Measurements from ENCODE around the gene MRAP.

Gene MRAP

DNA sequence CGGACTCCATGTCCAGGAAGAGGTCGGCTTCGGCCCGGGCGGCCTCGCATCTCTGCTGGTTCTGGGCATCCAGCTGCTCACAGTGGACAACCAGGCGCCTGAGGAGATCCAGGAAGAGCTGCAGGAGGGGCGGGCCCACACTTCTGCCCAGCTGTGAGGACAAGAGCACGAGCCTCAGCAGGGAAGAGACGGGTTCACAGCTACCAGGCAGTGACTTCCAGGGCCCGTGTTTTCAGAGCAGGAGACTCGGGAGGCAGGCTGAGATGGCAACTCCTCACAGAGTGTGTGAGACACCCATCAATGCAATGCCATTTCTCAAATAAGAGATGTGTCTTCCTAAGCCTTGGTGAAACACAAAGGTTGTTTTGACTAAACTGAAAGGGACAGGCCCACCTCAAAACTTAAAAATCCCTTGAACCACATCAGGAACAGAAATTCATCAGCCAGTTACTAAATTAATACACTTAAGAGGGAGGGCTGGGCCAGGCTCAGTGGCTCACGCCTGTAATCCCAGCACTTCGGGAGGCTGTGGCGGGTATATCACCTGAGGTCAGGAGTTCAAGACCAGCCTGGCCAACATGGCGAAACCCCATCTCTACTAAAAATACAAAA lies 50.8 kb downstream of the MRAP start:
- no peak for DNase-seq (ENCODE audit: low read depth)

DNA sequence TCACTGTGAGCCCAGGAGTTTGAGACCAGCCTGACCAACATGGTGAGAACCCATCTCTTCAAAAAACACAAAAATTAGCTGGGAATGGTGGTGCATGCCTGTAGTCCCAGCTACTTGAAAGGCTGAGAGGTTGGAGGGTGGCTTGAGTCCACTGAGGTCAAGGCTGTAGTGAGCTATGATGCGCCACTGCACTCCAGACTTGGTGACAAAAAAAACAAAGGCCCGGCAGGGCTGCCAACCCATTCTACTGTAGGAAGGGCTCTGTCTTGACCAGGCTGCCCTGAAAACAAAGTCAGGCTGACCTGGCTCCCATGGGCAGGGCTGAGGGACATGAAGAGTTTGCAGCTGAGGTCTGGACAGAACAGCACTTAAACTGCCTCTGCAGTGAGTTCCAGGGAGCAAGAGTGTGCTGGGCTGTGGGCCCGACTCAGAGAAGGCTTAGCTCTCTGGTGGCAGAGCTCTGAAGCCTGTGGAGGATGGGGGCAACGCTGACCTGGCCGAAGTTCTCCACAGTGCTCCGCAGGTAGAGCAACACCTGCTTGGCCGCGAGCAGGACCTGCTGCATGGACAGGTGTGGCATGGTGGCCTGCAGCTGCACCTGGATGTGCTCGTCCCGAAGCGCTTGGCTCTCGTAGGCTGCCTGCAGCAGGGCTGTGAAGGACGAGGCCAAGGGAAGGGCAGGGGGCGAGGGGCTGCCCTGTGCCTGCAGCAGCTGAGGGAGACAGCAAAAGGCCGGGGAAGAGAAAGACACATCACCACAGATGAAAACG lies 51.7 kb downstream of the MRAP start:
- DNase-seq (ENCODE audit: low read depth): no peak

DNA sequence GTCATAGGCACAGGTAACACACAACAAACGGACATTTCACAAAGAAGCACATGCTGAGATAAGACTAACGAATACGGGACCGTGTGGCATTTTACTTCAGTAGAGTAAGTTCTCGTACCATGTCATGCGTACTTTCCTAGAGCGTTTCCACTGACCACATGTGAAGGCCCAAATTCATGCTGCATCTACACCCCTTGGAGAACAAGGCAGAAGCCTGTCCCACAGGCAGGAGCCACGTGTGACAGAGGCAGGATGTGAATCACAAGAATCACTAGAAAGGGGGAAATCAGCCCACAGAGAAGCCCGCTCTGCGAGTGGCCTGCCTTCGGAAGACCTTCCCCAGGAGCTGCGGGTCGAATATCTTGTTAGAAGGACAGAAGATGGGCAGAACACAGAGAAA lies 52.3 kb downstream of the MRAP start:
- no peak for DNase-seq (ENCODE audit: low read depth)

DNA sequence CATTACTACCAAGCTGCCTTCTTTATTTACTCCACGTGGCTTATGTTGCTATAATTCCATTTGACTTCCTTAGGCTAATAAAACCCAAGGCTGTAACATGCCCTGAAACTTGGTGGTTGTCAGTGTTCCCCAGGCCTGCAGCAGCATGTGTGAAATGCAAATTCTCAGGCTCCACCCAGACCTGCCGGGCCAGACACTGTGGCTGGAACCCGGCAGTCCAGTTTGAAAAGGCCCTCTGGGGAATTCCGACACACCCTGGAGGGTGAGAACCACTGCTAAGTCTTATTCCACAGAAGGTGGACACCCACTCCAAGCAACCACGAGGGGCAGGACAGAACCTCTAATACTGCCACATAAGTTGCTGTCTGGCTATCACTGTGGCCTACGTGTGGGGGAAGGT lies 52.8 kb downstream of the MRAP start:
- no peak for DNase-seq (ENCODE audit: low read depth)

GRCh38 chr21:32352526-32352925 lies 53.9 kb downstream of the MRAP start:
- DNase-seq (ENCODE audit: low read depth): no peak

DNA sequence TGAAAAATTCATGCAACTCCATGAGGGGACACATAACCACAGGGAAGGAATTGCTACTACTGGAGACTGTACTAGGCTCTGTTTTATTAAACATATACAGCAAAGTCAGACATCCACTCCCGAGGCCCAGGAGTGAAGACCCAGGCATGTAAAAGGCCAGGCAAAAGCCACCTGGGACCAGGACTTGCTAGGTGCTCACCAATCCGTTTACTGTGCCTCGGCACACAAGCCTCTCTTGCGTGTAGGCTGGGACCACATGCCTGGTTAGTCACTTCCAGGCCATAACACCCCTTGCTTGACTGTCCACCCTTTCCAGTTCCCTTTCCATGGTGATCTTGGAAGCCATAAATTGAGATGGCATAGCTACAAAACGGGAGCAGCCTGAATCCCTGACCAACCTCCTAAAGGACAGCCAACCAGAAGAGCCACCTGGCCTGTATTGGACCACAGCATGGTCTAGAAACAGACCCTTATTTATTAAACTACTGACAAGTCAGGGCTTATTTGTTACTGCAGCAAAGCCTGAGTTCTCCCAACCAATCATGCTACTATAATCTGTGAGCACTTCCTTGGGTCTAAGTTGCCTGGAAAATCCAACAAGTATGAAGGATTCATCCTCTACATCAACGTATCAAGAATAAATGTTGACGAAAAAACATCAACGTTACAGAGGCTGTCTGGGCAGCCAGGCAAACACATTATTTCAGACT lies 54.5 kb downstream of the MRAP start:
- no peak for DNase-seq (ENCODE audit: low read depth)

DNA sequence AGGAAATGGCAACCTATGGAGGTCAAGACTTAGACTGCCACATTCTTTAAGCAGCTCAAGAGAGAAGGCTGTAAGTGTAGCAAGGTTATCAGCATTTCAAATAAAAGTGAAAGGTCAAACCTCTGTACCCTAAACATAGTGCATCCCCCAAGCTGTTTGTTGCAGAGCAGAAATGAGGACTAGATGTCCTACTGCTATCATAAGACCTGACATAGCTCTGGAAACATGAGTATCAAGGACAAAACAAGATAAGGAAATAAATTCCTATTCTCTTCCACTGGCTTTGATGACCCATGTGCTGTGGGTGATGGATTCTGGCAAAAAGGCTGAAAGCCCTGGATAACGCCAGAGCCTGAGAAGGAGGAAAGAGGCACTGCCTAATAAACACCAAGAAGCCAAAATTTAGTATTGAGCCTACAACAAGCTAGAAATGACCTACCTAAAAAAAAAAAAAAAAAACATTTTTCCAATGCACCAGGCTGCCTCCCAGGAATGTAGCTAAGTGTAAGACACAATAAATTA lies 58.3 kb downstream of the MRAP start:
- DNase-seq (ENCODE audit: low read depth): no peak

DNA sequence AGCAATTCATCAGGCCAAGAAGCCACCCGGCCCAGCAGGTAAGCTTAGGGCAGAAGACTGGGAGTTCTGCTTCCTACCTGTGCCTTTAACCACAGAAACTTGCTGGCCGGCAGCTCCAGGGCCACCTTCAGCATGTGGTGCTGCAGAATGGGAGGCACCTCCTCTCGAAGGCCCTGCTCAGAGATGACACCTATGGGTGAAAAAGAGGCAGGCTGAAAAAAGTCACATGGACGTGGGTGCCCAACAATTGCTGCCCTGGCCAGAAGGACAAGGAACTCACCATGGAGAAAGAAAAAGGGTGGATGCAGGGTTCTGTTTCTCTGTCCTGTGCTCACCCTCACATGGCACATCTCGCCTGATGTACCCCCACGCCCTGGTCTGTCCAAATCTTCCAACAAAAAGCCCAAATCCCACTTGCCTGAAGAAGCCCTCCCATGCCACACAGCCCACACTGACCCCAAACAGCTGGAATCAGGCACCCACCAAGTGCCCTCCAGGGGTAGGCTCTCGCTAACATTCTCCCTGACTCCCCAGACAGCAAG lies 61.1 kb downstream of the MRAP start:
- no peak for DNase-seq (ENCODE audit: low read depth)

GRCh38 chr21:32360401-32360975 lies 61.8 kb downstream of the MRAP start:
- no peak for DNase-seq (ENCODE audit: low read depth)
